ENCODE results near the gene RAI1.
A peak's percentile ranks its signal among the peaks of the same experiment; 100 is the strongest.

RAI1 gene

DNA sequence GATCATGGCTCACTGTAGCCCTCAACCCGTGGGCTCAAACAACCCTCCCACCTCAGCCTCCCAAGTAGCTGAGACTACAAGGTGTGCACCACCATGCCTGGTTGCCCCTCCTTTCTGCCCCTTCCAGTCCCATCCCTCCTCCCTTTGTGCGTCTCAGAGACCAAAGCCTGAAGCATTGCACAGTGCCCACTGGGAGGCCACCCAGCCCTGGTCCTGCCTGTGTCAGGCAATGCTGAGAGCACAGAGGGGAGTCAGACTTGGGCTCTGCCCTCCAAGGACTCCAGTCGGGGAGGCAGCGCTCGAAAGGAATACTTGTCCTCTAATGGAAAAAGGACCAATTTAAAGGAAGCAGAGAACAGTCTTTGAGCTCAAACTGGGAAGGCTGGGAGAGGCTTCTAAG, 20.4 kb downstream of the RAI1 start:
- no peak for DNase-seq

- peak; percentile 57 for DNase-seq
Measured at GRCh38 chr17:17702449-17703139, 21.3 kb downstream of the RAI1 start.

DNA sequence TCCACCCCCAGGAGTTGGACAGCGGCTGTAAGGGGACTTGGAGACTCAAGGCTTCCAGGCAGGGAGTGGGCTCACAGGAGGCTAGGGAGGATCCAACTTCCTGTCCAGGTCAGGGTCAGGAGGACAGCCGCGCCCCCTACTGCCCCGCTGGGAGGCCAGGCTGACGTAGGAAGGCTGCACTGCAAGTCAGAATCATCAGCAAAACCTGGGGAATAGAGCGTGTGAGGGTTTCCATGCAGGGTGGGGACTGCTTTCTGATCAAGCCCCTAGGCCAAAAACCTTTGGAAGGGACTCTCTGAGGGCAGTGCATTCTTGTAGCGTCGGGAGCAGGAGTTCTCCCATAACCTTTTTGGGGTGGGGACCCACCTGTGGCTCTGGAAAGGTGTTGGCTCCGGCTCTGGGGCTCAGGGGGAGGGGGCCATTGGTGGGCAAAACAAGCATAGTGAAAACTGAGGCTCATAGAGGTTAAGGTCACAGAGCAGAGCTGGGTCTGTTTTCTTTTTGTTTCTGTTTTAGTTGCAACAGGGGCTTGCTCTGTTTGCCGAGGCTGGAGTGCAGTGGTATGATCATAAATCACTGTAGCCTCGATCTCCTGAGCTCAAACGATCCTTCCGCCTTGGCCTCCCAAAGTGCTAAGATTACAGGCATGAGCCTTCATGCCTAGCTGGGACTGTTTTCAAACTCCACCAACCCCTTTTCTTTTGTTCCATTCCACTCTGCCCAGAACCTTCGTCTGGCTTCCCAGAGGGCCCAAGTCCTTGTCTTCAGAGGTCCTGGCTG, 22.1 kb downstream of the RAI1 start:
- no peak for DNase-seq

GRCh38 chr17:17704931-17705330, 23.7 kb downstream of the RAI1 start:
- DNase-seq, result no peak

DNA sequence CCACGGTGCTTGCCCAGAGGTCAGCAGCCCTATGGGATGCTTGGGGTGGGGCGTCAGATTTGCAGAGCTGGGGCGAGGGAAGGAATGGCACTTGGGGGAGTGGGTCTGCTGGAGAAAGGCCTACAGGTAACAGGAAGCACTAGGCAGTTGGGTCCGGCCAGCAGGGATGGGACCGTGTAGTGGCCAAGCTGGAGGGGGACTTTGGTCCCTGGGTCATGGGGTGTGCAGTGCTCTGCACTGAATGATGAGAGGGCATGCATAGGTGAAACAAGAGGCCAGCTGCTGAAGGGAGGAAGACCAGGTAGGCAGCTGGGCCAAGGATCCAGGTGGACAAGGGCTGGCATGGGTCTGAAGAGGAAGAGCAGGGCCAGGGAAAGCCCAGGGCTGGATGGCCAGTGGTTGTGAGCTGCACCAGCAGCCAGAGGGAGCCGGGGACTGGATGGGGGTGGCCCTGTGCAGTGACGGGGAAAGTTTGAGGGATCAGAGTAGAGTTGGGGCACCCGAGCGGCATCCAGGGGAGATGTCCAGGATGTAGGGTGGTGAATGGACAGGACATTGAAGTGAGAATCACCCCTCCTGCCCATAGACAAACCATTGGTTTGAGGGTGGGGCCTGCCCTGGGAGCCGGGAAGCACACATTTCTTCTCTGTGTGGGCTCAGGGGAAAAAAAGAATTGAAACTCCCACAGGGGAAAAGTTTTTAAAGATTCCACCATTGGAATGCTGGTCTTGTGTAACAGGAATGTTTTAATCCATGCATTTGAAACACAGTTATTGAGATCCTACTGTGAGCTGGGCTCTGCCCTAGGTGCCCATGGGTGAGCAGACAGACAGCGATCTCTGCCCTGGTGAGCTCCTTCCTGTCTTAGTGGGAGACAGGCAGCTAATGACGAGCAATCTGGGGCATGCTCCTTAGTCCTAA, 25.1 kb downstream of the RAI1 start:
- no peak for DNase-seq

DNA sequence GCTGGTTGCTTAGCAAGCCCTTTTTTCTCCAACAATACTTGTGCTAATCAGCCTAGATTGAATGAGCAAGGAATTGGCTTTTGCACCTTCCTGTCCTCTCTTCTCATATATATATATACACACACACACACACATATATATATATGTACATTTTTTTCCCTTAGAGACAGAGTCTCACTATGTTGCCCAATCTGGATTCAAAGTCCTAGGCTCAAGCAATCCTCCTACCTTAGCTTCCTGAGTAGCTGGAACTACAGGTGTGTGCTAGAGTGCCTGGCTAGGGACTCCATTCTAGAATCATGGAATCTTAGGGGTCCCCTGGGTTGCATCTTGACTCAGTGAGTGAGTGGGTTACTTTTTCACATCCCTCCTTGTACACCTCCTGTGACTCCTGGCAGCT, 27.0 kb downstream of the RAI1 start:
- no peak for DNase-seq

DNA sequence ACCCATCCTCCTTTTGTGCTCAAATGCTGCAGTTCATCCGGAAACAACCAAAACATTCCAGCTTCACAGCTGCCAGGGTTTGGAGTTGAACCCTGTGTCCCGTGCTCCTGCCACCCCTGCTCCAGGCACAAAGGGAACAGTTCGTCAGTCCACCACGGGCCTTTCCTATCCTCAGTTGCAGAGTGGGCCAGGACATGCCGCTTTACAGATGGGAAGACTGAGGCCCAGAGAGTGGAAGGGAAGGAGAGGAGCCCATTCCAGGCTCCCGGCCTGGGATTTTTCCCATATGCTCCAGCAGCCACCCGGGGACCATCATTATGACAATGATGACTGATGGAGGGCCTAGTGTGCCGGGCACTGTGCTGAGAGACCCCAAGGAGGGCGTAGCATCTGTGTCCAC, 27.6 kb downstream of the RAI1 start:
- no peak for DNase-seq

- DNase-seq, result no peak
Measured at GRCh38 chr17:17709815-17710321, 28.6 kb downstream of the RAI1 start.

DNA sequence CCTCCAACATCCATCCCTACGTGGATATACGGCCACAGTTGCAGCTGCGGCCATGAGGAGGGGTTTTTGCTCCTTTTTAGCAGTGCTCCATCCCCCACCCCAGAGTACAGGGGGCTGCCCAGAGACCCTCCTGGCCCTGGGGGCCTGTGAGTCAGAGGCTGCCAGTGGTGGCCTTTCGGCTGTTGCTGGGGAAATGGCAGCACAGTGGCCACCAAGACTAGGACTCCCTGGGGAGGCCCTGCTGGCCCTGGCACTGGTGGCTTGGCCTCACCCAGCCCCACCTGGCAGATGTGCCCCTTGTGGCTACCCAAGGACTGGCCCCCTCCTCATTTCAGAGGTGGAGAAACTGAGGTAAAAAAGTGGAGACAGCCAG, 29.1 kb downstream of the RAI1 start:
- no peak for DNase-seq

DNA sequence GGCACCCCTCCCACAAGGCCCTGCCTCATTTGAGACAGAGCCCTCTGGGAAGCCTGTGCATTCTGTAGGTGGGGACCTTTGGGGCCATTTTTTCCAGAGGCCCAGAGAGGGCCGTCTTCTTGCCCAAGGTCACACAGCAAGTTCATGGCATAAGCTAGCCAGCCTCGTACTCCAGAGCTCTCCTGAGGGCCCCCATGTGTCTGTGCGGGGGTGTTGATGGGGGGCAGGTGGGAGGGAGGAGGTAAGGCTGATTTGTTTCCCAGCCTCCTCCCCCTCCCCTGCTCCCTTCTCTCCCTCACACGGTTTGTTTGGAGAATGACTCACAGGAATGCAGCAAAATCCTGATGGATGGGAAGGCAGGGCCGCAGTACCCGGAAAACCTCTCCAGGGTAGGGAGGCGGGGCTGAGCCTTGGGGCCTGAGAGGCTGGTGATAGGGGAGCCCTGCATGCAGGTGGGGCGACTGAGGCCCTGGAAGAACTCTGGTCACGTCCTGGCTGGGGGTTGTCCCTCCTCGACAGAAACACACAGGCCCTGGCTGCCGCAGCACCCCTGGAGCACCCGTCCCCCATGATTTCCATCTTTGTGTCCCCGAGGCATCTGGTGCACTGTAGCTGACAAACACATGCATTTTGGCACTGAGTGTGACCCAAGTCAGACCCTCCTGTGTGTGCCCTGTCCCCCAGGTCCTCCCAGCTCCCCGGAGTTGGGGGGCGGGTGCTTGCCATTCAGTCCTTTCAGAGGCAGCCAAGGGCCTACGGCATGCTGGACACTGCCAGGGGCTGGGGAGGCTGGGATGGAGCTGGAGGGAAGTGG, 29.7 kb downstream of the RAI1 start:
- no peak for DNase-seq

GRCh38 chr17:17711641-17712162, 30.4 kb downstream of the RAI1 start:
- DNase-seq, result no peak

GRCh38 chr17:17712268-17712924, 31.1 kb downstream of the RAI1 start:
- DNase-seq, result no peak

- DNase-seq, result no peak
Measured at GRCh38 chr17:17713839-17714238, 32.6 kb downstream of the RAI1 start.

GRCh38 chr17:17714261-17714866, 33.1 kb downstream of the RAI1 start:
- DNase-seq, result no peak

DNA sequence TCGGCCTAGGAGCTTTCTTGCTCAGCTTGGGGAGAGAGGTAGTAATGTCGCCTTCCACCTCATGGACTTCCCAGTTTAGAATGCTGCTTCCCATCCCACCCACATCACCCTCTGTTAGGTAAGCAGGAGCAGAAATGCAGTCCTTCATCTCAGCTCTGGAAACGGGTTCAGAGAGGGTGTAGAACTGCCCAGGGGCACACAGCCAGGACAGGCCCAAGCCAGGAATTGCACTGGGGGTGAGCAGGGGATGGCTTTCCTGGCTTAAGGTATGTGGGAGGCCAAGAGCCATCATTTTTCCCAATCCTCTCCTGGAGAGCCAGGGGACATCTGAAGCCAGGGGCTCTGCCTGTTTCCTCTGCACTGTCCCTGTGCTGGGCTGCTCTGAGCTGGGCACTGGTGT, 33.6 kb downstream of the RAI1 start:
- DNase-seq, result no peak

- DNase-seq, result no peak
Measured at GRCh38 chr17:17716837-17717523, 35.7 kb downstream of the RAI1 start.

DNA sequence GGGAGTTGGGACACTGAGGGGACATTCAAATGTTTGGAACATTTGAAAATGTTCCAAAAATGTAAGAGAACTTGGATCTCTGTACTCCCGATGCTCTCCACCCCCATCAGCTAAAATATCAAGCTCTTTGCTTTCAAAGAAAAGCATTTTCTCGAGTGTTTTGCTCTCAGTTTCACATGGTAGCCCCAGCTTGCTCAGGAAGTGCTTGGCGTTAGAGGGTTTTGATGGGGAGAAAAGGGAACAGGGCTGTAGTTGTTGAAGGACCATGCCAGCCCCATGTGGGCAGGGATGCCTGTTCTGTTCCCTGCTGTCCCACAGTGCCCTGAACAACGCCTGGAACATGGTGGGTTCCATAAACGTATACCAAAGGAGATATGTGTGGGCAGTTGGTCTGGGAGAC, 37.0 kb downstream of the RAI1 start:
- DNase-seq, result no peak

DNA sequence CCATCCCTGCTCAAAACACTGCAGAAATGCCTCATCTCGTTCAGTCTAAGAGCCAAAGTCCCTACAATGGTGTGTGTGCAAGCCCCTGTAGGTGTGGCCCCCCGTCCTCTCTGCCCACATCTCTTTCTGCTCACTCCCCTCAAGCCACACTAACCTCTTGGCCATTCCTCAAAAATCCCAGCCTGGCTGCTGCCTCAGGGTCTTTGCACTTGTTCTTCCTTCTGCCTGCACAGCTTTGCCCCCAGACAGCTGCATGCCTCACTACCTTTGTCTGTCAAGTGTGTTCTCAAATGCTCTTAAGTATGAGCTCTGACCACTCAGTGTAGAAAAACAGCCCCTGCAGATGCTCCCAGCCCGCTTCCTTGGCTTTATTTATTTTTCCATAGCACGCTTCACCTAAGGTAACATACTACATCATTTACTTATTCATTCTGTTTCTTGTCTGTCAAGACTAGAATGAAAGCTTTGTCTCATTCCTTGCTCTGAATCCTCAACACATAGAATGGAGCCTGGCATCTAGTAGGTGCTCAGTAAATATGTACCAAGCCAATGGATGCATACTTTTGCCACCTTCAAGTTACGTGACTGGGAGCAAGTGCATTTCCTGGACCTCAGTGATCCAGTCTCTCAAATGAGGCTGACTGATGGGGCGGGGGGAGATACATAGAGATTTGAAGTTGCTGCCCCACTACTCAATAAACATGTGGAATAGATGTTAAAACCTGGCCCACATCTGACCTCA, 38.1 kb downstream of the RAI1 start:
- DNase-seq, result no peak

- DNase-seq, result no peak
Measured at GRCh38 chr17:17719966-17720543, 38.8 kb downstream of the RAI1 start.

Measured in NCI-H1694 treated with DMSO at 0.1 percent for 48 hours (cell line).